ENCODE data around the gene STXBP4.

The STXBP4 gene

GRCh38 chr17:55219934-55220333, 251.4 kb downstream of the STXBP4 start:
- DNase-seq (ENCODE audit: low read depth in 2 of 2, low spot score in 1 of 2), result no peak

Measured in stimulated activated CD8-positive, alpha-beta memory T cell treated with anti-CD3 and anti-CD28 coated beads, Interleukin-4, amount 100 ng/mL, for 4 hours (primary cell).